ENCODE measurements around the gene LAGE3. TPM values are rescaled to one million over a fixed set of nuclear protein-coding genes. Genes with fewer than 3 reads are reported as not detected.

LAGE3 gene
- total and polyA plus RNA-seq, 10 of the 15 experiments (the other 5 are each of a cell fraction or from before 2014, with no cell fraction given): 5.3 to 63.7 (median 19.7) TPM

DNA sequence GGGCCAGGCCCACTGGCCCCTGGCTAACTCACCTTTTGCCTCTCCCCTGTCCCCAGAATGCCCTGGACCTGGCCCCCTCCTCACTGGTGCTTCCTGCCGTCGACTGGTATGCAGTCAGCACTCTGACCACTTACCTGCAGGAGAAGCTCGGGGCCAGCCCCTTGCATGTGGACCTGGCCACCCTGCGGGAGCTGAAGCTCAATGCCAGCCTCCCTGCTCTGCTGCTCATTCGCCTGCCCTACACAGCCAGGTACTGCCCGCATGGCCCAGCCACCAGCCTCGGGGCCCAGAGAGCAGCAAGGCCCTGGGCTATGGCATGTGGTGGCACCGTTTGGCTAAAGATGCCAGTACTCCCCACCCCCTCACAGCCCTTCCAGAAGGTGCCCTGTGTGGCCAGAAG, 46.9 kb downstream of the LAGE3 start (continued):
- TF ChIP-seq, protein P1, sequence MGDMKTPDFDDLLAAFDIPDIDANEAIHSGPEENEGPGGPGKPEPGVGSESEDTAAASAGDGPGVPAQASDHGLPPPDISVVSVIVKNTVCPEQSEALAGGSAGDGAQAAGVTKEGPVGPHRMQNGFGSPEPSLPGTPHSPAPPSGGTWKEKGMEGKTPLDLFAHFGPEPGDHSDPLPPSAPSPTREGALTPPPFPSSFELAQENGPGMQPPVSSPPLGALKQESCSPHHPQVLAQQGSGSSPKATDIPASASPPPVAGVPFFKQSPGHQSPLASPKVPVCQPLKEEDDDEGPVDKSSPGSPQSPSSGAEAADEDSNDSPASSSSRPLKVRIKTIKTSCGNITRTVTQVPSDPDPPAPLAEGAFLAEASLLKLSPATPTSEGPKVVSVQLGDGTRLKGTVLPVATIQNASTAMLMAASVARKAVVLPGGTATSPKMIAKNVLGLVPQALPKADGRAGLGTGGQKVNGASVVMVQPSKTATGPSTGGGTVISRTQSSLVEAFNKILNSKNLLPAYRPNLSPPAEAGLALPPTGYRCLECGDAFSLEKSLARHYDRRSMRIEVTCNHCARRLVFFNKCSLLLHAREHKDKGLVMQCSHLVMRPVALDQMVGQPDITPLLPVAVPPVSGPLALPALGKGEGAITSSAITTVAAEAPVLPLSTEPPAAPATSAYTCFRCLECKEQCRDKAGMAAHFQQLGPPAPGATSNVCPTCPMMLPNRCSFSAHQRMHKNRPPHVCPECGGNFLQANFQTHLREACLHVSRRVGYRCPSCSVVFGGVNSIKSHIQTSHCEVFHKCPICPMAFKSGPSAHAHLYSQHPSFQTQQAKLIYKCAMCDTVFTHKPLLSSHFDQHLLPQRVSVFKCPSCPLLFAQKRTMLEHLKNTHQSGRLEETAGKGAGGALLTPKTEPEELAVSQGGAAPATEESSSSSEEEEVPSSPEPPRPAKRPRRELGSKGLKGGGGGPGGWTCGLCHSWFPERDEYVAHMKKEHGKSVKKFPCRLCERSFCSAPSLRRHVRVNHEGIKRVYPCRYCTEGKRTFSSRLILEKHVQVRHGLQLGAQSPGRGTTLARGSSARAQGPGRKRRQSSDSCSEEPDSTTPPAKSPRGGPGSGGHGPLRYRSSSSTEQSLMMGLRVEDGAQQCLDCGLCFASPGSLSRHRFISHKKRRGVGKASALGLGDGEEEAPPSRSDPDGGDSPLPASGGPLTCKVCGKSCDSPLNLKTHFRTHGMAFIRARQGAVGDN (IDR thresholded peaks at IDR 0.05): no peak
- TF ChIP-seq ZZZ3 (IDR thresholded peaks at IDR 0.05; ENCODE audit: control insufficient read depth, insufficient read length, low read depth): no peak
- TF ChIP-seq, protein P2, sequence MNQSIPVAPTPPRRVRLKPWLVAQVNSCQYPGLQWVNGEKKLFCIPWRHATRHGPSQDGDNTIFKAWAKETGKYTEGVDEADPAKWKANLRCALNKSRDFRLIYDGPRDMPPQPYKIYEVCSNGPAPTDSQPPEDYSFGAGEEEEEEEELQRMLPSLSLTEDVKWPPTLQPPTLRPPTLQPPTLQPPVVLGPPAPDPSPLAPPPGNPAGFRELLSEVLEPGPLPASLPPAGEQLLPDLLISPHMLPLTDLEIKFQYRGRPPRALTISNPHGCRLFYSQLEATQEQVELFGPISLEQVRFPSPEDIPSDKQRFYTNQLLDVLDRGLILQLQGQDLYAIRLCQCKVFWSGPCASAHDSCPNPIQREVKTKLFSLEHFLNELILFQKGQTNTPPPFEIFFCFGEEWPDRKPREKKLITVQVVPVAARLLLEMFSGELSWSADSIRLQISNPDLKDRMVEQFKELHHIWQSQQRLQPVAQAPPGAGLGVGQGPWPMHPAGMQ (IDR thresholded peaks at IDR 0.05; ENCODE audit: borderline replicate concordance): no peak
- no peak for TF ChIP-seq FOXM1 (IDR thresholded peaks at IDR 0.05; ENCODE audit: low read depth, low read length)

DNA sequence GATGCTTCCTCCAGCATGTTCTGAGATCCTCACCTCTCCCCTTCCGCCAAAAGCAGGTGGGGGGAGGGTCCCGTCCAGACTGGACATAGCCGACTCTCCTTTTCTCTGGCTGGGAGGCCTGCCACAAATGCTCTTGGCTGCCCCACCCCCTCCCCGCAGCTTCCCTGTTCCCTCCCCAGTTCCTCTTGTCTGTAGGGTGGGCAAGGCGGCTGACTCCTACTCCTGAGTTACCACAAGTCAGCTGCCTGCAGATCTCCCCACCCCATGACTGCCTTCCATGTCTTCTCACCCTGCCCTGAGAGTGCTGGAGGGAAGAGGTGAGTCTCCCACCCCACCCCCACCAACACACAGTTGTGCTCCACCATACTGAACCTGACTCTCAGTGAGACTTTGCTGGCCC, 47.7 kb downstream of the LAGE3 start:
- ATAC-seq: no peak
- Histone ChIP-seq H2AFZ (ENCODE audit: control insufficient read depth, low read depth, low read length) (no peak overlapping the region), H4K20me1 (ENCODE audit: control insufficient read depth, insufficient read depth) (no peaks in the 10 kb centered on the region), H3K27ac (ENCODE audit: control insufficient read depth, insufficient read depth) (no peak overlapping the region), H3K4me3 (no peak overlapping the region), H3K27me3 (replicated peaks in 1 of 2; ENCODE audit: control insufficient read depth in 2 of 2, insufficient read depth in 2 of 2, low read length in 1 of 2) (no peaks in the 10 kb centered on the region), H3K79me2 (ENCODE audit: control insufficient read depth, insufficient read depth, low read length) (peaks cover 12% of the 10 kb centered on the region), H3K4me2 (ENCODE audit: control insufficient read depth, insufficient read depth) (no peak overlapping the region), H3K4me1 (ENCODE audit: control insufficient read depth, insufficient read depth, low read length) (no peaks in the 10 kb centered on the region), H3K36me3 (ENCODE audit: control insufficient read depth in 2 of 2, insufficient read depth in 2 of 2, low read length in 1 of 2) (peaks cover 0 to 2% of the 10 kb centered on the region in 2 experiments; a peak in 1 of 4 replicates), H3K9ac (ENCODE audit: control insufficient read depth, insufficient read depth, low read length) (no peak overlapping the region), H3K9me3 (replicated peaks; ENCODE audit: control insufficient read depth, insufficient read depth, low read length) (no peaks in the 10 kb centered on the region; the same call in 2 of the 3 replicates)
- BruUV-seq (replicated peaks): no TSS peak
- no peak for FAIRE-seq
- no peak for DNase-seq (ENCODE audit: low read depth, low spot score)
- intact Hi-C loops (cut with micrococcal nuclease; ENCODE audit: unreplicated experiment): no loop called here
- ChIA-PET CTCF (no interaction called here), POLR2A (no interaction called here), SMC1A (ENCODE audit: uncharacterized antibody, unreplicated experiment) (no interaction called here), RAD21 (ENCODE audit: unreplicated experiment) (no interaction called here)
- in situ Hi-C loops (cut with MboI): no loop called here
- WGBS (ENCODE audit: insufficient coverage, insufficient replicate concordance, low lambda C conversion rate, missing lambda C conversion rate): 59% methylated on average over 4 of the region's 5 CpGs
- TF ChIP-seq, protein P3, sequence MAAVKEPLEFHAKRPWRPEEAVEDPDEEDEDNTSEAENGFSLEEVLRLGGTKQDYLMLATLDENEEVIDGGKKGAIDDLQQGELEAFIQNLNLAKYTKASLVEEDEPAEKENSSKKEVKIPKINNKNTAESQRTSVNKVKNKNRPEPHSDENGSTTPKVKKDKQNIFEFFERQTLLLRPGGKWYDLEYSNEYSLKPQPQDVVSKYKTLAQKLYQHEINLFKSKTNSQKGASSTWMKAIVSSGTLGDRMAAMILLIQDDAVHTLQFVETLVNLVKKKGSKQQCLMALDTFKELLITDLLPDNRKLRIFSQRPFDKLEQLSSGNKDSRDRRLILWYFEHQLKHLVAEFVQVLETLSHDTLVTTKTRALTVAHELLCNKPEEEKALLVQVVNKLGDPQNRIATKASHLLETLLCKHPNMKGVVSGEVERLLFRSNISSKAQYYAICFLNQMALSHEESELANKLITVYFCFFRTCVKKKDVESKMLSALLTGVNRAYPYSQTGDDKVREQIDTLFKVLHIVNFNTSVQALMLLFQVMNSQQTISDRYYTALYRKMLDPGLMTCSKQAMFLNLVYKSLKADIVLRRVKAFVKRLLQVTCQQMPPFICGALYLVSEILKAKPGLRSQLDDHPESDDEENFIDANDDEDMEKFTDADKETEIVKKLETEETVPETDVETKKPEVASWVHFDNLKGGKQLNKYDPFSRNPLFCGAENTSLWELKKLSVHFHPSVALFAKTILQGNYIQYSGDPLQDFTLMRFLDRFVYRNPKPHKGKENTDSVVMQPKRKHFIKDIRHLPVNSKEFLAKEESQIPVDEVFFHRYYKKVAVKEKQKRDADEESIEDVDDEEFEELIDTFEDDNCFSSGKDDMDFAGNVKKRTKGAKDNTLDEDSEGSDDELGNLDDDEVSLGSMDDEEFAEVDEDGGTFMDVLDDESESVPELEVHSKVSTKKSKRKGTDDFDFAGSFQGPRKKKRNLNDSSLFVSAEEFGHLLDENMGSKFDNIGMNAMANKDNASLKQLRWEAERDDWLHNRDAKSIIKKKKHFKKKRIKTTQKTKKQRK (IDR thresholded peaks at IDR 0.05; ENCODE audit: low read depth, low read length): no peak
- no peak for TF ChIP-seq TCF7 (IDR thresholded peaks at IDR 0.05; ENCODE audit: borderline replicate concordance)
- TF ChIP-seq, protein P4, sequence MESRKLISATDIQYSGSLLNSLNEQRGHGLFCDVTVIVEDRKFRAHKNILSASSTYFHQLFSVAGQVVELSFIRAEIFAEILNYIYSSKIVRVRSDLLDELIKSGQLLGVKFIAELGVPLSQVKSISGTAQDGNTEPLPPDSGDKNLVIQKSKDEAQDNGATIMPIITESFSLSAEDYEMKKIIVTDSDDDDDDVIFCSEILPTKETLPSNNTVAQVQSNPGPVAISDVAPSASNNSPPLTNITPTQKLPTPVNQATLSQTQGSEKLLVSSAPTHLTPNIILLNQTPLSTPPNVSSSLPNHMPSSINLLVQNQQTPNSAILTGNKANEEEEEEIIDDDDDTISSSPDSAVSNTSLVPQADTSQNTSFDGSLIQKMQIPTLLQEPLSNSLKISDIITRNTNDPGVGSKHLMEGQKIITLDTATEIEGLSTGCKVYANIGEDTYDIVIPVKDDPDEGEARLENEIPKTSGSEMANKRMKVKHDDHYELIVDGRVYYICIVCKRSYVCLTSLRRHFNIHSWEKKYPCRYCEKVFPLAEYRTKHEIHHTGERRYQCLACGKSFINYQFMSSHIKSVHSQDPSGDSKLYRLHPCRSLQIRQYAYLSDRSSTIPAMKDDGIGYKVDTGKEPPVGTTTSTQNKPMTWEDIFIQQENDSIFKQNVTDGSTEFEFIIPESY (IDR thresholded peaks at IDR 0.05): no peak
- TF ChIP-seq, protein P5, sequence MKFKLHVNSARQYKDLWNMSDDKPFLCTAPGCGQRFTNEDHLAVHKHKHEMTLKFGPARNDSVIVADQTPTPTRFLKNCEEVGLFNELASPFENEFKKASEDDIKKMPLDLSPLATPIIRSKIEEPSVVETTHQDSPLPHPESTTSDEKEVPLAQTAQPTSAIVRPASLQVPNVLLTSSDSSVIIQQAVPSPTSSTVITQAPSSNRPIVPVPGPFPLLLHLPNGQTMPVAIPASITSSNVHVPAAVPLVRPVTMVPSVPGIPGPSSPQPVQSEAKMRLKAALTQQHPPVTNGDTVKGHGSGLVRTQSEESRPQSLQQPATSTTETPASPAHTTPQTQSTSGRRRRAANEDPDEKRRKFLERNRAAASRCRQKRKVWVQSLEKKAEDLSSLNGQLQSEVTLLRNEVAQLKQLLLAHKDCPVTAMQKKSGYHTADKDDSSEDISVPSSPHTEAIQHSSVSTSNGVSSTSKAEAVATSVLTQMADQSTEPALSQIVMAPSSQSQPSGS (IDR thresholded peaks at IDR 0.05; ENCODE audit: low read length): no peak
- TF ChIP-seq CREM (IDR thresholded peaks at IDR 0.05; ENCODE audit: low read depth): no peak
- no peak for TF ChIP-seq SREBF1 (IDR thresholded peaks at IDR 0.05; ENCODE audit: low read length)

All from GM12878 (cell line).